ENCODE measurements around the gene ZNF580. TPM values are rescaled to one million over a fixed set of nuclear protein-coding genes. Genes with fewer than 3 reads are reported as not detected.

The ZNF580 gene
- polyA plus RNA-seq, 4 donors, result 36.3 to 63.9 (median 38.9) TPM

DNA sequence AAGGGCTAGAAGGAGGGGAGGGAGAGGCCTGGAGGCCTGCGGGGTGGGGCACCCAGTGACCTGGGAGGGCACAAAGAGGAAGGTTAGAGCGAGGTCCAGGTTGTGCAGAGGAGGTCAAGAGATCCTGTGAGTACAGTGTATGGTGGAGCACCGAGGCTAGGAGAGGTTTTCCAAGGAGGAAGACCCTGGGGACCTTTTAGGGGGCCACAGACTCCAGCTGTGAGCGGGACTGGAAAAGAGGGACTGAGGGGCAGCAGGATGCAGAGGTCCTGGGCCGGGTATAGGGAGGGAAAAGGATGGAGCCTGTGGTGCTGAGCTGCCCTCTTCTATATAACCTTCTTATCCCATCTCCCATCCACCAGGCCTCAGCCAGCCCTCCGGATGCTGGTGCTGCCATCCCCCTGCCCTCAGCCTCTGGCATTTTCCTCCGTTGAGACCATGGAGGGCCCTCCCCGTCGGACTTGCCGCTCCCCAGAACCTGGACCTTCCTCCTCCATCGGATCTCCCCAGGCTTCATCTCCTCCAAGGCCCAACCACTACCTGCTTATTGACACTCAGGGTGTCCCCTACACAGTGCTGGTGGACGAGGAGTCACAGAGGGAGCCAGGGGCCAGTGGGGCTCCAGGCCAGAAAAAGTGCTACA is 3.5 kb downstream of the ZNF580 start:
- DNase-seq (ENCODE audit: low read depth in 4 of 4, low spot score in 3 of 4), result no peak

DNA sequence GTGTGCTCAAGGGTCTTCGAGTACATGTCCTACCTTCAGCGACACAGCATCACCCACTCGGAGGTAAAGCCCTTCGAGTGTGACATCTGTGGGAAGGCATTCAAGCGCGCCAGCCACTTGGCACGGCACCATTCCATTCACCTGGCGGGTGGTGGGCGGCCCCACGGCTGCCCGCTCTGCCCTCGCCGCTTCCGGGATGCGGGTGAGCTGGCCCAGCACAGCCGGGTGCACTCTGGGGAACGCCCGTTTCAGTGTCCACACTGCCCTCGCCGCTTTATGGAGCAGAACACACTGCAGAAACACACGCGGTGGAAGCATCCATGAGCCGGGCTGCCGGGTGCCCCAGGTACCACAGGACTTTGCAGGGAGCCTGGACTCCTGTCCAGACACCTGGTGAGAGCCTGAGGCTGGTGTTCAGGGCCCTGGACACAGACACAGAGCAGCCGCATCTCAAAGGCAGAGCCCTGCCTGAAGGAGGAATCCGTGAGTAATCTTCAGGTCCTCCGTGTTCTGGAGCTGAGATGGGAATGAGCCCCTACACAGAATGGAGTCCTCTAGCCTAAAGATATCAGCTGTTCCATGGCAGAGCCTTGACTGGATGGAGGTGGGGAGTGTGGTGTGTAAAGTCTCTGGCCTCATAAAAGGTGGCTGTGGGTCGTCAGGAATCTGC is 4.2 kb downstream of the ZNF580 start:
- no peak for DNase-seq (ENCODE audit: low read depth in 4 of 4, low spot score in 3 of 4)

DNA sequence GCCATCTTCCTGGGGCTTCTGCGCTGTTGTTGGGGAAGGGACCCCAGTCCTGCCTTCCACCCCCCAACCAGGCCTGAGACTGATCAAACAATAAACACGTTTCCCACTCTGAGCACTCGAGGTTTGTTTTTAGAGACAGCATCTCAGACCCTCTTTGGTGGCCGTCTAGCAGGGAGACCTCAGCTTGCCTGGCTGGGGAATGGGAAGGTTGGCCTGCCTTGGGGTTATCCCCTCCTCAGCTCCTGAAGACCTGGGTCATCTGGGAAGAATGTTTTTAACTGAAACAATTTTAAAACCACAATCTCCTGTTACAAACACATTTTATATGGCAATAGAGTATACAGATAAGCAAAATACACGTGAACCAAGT is 4.7 kb downstream of the ZNF580 start:
- DNase-seq (ENCODE audit: low read depth in 4 of 4, low spot score in 3 of 4), result no peak

DNA sequence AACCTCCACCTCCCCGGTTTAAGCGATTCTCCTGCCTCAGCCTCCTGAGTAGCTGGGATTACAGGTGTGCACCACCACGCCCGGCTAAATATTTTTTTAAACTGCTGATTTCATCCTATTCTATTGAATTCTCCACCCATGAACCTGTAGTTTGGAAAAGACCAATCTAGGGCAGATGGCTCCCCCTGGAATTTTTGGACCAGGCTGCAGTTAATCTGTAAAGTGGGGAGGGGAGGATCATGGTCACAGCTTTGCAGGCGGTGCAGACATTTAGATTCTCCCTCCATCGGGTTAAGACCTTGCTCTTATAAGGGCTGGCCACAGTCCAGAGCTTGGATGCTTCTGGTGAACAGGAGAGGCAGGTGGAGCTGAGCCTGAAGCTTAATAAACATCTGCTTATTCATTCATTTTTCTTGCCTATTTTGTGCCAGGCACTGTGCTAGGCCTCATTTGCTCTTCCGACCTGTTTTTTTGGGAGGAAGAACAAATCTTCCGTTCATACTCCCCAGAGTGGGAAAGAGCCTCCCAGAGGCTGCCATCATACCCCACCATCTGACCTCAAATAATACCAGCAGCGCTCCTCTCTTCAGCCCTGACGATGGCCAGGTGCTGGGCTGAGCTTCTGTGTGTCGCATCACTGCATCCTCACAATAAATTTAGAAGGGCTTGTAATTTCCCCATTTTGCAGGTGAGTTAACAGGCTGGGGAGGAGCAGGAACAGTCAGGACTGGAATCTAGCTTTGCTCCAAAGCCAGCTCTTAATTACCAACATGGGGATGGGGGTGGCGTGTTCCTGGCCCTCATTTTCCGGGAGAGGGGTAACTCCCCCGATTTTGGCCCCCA is 6.3 kb downstream of the ZNF580 start:
- no peak for DNase-seq (ENCODE audit: low read depth in 4 of 4, low spot score in 3 of 4)

DNA sequence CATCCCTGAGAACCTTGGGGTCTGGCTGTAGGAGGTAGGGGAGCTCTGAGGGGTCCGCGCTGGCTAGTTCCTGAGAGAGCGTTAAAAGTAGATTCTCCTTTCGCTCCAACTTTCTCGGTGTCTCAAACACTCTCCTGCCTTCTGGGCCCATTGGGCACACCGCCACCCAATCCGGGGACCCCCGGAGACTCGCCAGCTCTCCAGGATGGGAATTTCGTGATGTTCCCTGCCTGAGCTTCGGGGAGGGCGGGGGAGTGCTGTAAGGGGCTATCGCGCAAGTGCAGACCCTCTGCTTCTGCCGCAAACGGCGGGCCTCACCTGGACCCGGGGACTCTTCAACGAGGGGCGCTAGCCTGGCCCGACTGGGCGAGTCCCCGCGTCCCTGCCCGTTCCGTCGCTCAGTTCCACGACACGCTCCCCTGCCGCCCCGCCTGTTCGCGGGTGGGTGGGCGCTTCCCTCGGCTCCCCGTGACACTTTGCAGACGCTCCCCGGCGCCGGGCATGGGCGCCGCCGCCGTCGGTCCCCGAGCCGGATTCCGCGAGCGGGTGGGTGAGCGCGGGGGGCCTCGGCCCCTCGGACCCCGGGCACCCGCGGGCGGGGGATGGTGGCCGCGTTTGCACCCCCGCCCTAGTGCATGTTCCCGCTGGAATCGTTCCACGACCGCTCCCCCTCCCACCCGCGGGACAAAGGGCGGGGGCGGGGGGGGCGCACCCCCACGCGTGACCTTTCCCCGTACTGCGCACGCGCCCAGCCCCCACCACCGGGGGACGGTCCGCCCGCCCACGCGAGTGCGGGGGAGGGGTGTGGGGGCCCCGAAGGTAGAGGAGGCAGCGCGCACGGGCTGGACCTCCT is 7.2 kb downstream of the ZNF580 start, which contains the start of gene CCDC106:
Gene CCDC106, plus strand, starts transcription at position 481 of the 853 bp plus-strand sequence. CDS start 835 bp downstream, outside the sequence.
- DNase-seq (ENCODE audit: low read depth in 4 of 4, low spot score in 3 of 4), result peak in 2 of 4 donors; percentile 66 to 68

DNA sequence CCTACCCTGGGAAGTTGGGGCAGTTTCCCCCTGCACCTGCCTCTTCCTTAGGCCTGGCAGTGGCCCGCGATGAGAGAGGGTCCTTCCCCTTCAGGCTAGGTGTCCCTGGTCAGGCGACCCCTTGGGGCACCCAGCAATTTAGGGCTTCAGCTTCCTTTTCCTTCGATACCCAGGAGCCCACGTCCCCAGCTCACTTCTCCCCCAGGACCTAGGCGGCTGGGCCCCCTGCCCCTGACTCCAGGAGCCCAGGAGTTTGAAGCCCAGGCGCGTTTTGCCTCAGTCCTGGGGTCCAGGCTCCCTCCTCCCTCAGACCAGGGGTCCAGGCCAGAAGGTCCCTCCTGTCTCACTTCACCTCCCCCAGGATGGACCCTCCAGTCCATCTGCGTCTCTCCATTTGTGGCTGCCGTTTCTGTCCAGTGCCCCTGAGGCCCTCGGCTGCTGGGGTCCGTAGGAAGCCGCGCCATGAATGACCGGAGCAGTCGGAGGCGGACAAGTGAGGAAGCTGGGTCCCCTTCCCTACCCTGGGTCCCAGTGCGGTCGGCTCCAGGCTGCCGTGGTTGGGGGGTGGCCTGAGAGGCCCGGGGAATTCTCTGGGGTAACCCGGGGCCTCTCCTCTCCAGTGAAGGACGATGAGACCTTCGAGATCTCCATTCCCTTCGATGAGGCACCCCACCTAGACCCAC is 7.9 kb downstream of the ZNF580 start:
- no peak for DNase-seq (ENCODE audit: low read depth in 4 of 4, low spot score in 3 of 4)

DNA sequence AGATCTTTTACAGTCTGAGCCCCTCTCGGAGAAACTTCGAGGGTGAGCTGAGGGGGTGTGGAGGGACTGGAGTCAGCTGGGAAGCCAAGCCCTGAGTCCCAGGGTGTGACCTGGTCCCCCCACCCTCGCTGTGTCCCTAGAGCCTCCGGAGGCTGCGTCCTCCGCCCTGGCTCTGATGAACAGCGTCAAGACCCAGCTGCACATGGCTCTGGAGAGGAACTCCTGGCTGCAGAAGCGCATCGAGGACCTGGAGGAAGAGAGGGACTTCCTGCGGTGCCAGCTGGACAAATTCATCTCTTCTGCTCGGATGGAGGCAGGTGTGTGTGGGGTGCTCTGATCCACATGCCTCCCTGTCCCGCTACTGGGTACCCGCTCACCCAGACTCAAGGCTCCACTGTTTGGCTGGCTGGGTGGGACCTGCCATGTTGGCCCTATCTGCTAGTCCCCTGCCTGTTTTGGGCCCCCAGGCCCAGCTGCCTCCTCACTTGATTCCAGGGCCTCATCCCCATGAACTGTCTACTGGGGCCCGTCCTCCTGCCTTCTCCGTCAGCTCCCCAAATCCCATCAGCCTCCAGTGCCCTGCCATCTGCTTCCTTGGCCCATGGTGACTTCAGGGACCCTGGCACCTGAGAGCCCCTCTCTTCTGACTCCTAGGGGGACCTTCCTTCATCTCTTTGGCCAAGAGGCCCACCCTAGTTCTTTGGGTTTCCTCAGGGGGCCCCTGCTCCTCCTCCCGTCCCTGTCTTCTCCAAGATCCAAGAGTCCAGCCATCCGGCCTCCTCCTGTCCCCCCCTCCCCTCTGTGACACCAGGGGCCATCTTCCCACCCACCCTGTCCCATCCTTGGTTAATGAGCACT is 8.7 kb downstream of the ZNF580 start:
- no peak for DNase-seq (ENCODE audit: low read depth in 4 of 4, low spot score in 3 of 4)

DNA sequence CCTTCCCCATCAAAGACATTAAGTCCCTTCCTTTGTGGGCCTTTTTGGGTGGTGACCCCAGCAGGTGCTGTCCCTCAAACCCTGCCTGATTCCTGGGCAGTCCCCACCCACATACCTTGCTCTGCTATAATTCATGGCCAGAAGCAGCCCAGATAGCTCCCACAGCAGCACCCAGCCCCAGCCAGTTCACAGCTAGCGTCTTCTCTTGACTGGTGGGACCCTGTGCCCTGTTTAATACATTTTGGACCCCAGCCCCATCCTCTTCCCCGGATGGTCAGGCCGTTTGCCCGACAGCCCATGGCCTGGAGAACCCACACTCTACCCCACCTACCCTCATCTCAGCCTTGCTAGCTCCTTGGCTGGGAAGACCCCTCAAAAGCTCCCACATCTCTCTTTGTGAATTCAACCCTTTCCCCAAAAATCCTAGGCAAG is 9.3 kb downstream of the ZNF580 start:
- DNase-seq (ENCODE audit: low read depth in 4 of 4, low spot score in 3 of 4), result no peak

DNA sequence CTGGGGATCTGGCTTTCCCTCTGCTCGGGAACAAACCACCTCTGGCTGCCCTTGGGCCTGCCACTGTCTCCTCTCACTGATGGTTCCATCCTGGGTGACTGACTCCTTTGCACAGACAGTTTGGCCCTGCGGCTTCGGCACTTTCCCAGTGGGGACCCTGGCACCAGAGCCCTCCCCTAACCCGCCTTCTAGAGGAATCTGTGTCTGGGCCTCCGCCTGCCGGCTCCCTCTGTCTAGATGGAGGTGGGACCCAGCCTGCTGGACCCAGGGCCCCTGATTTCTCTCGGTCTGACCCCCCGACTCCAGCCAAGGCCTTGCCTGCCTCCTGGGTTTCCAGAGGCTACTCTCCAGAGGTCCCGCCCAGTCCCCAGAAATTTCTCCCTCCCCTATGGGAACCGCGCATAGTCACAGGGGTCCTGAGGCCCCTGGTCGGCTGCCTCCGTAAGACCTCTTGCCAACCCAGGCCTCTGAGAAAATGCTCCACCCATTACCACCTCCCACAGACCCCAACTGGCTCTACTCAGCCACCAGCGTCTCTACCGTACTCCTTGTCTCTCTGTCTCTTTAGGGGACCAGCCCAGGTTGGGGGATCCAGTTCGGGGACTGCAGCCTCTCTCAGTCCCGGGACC is 9.9 kb downstream of the ZNF580 start:
- DNase-seq (ENCODE audit: low read depth in 4 of 4, low spot score in 3 of 4), result no peak

DNA sequence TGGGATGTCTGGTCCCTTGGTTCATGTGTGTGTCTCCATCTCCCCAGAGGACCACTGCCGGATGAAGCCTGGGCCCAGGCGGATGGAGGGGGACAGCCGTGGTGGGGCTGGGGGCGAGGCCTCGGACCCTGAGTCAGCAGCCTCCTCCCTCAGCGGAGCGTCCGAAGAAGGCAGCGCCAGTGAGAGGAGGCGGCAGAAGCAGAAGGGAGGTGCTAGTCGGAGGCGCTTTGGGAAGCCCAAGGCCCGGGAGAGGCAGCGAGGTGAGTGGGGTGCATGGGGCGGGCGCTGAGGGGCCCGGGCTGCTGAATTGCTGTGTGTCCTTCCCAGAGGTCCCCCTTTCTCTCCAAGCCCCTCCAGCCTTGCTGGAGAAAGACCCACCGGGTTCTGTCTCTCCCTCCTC is 10.4 kb downstream of the ZNF580 start:
- no peak for DNase-seq (ENCODE audit: low read depth in 4 of 4, low spot score in 3 of 4)

DNA sequence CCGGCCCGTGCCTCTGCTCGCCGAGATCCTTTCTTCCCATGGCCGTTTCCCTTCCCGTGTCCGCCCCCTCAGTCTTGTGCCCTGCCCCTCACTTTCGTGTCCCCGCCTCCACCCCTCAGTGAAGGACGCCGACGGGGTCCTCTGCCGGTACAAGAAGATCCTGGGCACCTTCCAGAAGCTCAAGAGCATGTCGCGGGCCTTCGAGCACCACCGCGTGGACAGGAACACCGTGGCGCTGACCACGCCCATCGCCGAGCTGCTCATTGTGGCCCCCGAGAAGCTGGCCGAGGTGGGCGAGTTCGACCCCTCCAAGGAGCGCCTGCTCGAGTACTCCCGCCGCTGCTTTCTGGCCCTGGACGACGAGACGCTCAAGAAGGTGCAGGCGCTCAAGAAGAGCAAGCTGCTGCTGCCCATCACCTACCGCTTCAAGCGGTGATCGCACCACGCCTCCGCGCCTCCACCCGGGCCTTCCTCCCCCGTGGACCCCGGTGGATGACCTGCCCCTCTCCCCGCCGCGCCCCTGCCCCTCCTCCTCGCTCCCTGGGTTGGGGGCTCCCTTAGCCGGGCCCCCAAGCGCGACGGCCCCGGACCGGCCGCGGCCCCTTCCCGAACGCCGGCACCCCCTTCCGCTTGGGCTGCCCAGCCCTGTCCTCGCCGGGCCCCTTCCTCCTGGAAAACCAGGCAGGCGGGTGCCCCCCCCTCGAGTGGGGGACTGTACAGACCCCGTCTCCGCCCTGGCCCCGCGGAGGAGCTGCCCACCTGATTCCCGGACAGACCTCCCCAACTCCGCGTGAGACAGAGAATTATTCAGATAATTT is 11.7 kb downstream of the ZNF580 start:
- no peak for DNase-seq (ENCODE audit: low read depth in 4 of 4, low spot score in 3 of 4)

DNA sequence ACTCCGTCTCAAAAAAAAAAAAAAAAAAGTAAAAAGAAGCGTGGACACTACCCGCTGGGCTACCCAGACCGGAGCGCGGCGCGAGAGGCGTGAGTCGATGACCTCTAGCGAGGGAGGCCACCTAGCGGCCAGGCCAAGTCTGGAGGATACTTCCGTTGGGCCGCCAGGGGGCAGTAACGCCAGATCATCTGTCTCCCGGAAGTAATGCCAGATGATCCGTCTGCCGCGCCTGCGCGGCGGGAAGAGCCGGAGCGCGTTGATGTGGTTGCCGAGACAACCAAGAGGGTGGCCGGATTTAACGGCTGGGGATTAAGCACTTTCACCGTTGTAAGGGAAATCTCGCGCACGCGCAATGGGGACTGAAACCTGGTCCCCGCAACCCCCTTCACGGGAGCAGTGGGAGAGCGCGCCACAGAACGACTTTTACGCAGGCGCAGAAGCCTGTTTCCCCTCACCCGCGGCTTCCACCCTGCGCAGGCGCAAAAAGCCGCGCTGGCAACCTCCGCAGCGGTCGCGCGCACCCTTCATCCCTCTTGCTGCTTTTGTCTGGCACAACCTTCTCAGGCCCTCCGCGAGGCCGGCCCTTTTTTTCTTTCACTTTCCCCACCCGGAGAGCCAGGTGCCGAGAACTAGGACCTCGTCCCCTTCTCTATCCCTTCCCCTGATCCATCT is 13.0 kb downstream of the ZNF580 start:
- DNase-seq (ENCODE audit: low read depth in 4 of 4, low spot score in 3 of 4), result peak; percentile 98 to 100 (median 99)

DNA sequence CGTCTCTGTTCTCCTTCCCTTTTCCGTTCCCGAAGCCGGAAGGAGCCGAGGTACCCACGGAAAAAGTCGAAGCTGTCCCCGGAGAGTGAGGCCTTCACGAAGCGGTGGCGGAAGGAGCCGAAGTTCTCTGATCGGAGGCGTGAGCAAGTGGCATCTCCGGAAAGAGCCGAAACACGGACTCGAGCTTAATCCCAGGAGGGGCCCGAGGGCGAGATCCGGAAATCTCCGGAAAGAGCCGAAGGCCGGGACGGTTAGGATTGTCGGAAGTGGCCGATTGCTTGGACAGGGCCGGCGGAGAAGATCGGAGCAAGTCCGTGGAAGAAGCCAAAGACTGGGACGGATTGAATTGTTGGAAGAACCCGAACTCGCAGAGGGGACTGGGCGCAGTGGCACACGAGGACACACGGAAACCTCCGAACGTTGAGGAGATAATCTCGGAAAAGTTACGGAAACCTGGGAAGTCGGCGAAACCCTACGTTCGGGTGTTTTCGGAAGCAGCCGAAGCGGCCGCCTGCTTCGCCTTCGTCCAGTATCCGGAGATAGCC is 13.6 kb downstream of the ZNF580 start:
- peak; percentile 97 to 99 (median 99) for DNase-seq (ENCODE audit: low read depth in 4 of 4, low spot score in 3 of 4)

DNA sequence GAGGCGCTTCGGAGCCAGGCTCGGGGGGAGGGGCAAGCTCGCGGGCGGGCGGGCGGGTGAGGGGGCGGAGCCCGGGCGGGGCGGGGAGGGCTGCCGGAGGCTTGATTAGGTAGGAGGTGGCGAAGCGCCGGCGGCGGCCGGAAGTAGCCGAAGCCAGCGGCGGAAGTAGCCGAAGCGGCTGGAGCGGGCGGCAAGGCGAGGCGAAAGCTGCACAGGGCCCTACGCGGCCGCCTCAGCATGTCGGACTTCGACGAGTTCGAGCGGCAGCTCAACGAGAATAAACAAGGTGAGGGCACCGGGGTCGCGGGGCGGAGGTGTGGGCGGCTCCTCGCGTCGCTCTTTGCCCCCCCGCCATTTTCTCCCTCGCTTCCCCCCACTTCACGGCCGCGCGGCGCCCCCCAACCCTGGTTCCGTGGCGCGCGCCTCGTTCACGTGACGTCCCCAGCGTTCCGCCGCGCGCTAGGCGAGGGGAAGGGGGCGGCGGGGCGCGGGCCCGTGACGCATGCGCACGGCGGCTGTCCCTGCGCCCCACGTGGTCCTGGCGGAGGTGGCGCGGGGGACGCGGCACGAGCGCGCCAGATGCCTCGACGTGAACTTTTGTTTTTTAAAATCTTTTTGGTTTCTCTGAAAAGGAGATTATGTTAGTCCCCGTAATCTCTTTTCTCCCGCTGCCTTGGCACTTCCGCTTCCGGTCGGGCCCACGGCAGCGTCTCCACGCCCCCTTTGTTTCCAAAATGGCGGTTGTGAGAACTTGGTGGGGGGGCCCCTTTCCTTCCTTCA is 14.3 kb downstream of the ZNF580 start, which contains the start of gene U2AF2:
Gene U2AF2, plus strand, starts transcription at position 168 of the 780 bp plus-strand sequence. Its CDS starts 70 bp downstream, at position 238.
- peak in 2 of 4 donors; percentile 59 to 88 for DNase-seq (ENCODE audit: low read depth in 4 of 4, low spot score in 3 of 4)

DNA sequence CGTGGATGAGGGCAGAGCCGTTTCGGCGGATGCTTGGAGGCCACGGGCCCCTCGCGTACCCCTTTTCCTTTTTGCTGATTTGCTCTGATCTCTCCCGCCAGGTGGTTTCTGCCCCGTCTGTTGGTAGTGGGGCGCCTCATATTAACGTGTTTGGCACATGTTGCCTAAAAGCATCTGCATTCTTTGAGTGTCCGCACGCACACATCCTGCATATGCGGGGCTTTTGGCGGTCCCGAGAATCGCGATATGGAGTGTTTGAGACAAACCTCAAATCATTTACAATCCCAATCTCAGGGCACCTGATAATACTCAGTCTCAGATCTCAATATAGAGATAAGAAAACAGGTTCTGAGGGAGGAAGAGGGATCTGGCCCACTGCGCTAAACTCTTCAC is 14.8 kb downstream of the ZNF580 start:
- no peak for DNase-seq (ENCODE audit: low read depth in 4 of 4, low spot score in 3 of 4)

DNA sequence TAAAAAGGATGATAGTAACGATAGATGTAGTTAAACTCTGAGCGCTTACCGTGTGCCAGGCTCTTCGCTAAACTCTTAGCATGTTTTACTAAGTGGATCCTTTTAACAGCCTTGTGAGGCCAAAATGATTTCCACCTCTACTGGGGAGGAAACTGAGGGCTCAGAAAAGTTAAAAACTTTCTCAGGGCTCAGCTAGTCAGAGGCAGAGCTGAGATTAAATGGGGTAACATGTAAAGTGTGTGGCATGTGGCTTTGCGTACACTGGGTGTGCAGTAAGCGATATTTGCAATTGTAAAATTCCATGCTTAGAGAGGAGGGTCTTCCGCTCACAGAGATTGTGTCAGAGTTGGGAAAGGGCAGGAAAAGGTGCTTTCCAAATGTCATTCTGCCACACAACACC is 15.8 kb downstream of the ZNF580 start:
- DNase-seq (ENCODE audit: low read depth in 4 of 4, low spot score in 3 of 4), result no peak
